Measurements from ENCODE around the gene SQOR.

- TF ChIP-seq CTCF (IDR thresholded peaks at IDR 0.05): no peak
- TF ChIP-seq POLR2A (IDR thresholded peaks at IDR 0.05): no peak
Measured at GRCh38 chr15:45664451-45664850, 29.6 kb downstream of the SQOR start.

Measured in suprapubic skin (tissue), 3 donors.